GM18909 (cell line): Measurements from ENCODE around the gene SFRP2.

ENCODE experiments used
- ATAC-seq: cut with Tn5 transposase; IDR thresholded peaks from one replicate; pipeline ENCODE4 v1.9.1; 2021; ENCODE audit warnings: mild to moderate bottlenecking; ENCODE audit not compliant: unreplicated experiment, poor library complexity

The SFRP2 gene, protein sequence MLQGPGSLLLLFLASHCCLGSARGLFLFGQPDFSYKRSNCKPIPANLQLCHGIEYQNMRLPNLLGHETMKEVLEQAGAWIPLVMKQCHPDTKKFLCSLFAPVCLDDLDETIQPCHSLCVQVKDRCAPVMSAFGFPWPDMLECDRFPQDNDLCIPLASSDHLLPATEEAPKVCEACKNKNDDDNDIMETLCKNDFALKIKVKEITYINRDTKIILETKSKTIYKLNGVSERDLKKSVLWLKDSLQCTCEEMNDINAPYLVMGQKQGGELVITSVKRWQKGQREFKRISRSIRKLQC

GRCh38 chr4:153788413-153789276 is at the start of gene SFRP2:
TSS of gene SFRP2 (minus strand) at chr4:153789083. CDS start at chr4:153788835, 248 bp downstream.
- ATAC-seq: no peak

- no peak for ATAC-seq
These were observed 49.7 kb upstream of the SFRP2 start for GRCh38 chr4:153838564-153838963.

DNA sequence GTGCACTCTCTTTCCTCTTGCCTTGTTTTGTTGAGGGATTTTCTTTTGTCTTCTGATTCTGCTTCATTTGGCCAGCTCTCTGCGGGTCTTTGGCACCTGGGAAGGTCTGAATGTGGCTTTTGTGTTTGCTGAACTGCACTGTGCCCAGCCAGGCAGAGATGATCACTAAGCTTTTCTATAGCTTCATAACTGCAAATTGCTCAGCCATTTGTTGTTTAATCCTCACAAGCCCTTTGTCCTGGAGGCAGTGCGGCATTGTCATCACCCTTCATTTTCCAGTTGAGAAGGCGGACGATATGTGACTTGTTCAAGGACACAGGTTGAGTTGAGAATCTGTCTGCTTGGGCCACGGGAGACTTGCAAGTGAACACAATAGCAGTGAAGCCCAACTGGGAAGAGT is 46.0 kb upstream of the SFRP2 start:
- no peak for ATAC-seq

DNA sequence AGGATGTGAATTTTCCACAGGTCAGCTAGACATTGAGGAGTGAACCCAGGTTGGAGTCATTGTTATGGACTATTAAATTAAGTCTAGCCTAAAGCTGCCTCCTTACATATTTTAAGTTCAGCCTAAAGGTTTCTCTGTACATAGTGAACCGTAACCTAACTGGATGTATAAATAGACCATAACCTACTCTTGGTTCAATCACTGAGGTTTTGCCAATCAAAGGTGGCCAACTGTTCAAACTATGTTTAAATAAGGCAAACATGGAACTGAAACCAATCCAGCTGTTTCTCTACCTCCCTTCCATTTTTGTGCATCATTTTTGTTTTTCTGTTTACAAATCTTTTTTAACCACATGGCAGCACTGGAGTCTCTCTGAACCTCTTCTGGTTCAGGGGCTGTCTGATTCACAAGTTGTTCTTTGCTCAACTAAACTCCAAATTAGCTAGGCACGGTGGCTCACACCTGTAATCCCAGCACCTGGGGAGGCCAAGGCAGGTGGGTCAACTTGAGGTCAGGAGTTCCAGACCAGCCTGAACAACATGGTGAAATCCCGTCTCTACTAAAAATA is 43.9 kb upstream of the SFRP2 start:
- no peak for ATAC-seq

DNA sequence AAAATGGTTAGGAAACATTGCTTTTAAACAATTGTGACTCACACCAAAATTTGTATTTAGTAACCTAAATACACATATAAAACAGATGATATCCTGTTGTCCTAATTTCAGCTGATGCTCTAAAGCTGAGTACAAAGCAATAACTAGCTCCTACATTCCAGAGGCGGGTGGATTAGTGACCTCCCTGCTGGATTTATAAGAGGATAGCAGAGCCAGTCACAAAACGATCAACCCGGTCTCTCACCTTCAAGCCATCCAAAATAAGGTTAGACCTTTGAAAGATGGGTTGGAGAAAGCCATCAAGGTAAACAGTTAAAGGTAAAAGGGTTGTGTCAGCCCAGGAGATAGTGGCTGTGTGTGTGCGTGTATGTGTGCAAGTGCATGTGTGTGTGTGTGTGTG is 43.2 kb upstream of the SFRP2 start:
- ATAC-seq: no peak

DNA sequence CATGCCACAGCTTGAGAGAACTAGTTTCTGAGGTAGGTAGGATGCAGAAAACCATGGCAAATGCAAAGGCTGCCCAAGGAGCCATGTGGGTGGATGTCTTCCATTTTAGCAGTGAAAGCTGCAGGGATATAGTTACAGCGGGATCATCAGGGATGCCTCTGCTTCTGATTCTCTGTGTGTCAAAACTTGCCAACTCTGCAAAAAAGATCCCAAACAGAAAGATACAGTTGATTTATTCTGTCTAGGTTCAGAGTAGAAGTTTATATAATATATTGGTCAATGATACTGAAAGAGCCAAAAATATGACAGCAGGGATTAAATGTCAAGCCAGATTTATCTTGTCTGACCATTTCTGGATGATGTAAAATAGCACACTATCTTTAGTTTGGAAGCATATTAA is 42.4 kb upstream of the SFRP2 start:
- ATAC-seq: no peak

DNA sequence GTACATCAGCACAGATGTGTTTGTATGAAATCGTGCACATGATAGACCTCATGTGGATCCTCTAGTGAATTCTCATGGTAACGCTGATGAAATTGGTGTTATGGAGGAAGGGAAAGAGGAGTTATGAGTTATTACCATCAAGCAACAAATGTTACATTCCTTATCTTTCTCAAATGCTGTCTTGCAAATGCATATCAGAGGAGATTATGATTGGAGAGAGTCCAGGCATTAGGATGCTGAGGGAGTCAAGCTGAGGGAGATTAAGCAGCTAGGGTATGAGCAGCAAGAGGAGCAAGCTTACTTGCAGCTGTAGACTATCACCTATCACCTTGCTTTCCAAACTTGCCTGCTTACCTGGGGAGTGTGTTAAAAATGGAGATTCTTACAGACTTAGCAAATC is 36.8 kb upstream of the SFRP2 start:
- ATAC-seq: no peak

DNA sequence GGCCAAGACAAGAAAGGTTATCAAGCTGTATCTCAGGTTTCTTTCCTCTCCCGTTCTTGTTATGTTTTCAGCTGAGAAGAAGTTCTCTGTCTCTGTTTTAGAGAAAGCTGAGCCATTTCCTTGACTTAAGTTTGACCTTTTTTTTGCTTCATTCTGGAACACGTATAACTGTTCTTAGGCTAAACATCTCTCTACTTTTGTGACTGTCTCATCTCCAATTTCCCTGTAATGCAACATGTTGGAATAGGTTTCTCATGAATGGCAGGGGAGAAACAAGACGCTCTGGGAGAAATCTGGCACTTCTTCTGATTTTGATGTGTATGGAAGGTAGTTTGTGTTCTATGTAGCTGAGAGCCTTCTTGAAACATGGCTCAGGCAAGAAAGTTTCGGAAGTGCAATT is 36.2 kb upstream of the SFRP2 start:
- no peak for ATAC-seq

DNA sequence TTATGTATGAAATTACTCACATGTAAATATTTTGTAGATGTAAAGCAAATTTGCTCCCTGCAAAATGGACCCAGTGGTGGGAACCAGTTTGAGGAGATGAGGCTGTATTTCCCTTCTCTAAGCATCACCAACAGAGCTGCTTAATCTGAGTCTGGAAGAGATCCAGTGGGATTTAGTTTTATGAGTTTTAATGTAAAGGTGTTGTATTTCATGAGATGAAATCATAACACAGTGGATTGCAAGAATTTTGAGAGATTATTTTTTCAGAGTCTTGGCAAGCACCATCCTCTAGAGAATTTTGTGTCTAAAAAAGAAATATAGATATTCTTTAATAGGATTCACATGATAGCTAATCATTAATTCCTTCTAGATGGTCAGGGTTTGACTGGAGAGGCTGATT is 35.6 kb upstream of the SFRP2 start:
- ATAC-seq: no peak

GRCh38 chr4:153823483-153823882 is 34.6 kb upstream of the SFRP2 start:
- no peak for ATAC-seq

- ATAC-seq: no peak
These were observed 33.4 kb upstream of the SFRP2 start for GRCh38 chr4:153822316-153822715.

DNA sequence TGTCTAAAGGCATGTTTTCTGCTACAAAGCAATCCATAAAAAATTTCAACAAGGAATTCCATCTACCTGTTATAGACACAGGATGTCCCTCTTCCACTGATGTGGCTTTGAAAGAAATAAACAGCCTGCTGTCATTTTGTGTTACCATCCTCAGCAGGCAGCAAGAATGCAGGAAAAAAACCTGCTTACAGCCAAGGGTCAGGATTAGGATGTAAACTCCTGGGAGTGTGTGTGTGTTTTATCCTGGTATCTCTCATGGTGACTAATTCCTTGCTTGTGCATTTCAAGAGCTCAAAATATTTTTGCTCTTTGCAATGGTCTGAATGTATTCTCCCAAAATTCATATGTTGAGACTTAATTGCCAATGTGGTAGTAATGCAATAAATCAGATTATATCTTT is 28.6 kb upstream of the SFRP2 start:
- no peak for ATAC-seq

DNA sequence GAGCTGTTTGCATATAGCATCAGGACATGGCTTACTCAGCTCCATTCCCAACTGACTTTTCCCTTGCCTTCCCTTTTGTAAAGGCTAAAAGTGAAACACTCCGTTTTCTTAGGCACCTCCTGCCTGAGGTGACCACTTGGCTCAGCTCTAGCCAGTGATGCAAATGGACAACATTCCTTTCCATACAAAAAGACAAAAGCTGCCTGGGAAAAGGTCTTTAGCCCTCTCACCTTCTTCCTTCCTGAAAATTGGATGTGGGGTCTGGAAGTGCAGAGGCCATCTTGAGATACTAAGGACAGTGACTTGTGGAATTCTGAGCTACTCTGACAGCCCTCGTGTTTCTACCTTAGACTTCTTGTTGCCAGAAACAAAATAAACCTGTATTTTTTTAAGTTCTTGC is 27.7 kb upstream of the SFRP2 start:
- no peak for ATAC-seq

GRCh38 chr4:153814789-153815188 is 25.9 kb upstream of the SFRP2 start:
- no peak for ATAC-seq

- no peak for ATAC-seq
These were observed 21.3 kb upstream of the SFRP2 start for GRCh38 chr4:153809916-153810810.

DNA sequence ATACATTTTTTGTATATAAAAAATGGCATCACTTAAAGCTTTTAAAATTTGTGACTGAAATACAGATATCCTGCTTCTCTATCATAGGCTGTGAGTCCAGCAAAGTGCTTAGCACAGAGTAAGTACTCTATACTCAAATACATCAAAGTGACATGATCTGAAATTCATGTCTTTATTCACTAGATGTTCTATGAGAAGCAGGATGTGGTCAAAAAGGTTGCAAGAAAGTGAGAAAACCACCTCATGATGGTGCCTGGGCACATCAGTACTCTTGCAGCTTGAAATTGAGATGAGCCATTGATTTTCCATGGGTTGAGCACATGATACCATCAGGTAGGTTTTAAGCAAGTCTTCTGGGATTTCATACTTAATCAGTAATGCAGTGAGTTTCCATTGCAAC is 20.4 kb upstream of the SFRP2 start:
- ATAC-seq: peak; percentile 81

GRCh38 chr4:153808175-153808574 is 19.3 kb upstream of the SFRP2 start:
- no peak for ATAC-seq

DNA sequence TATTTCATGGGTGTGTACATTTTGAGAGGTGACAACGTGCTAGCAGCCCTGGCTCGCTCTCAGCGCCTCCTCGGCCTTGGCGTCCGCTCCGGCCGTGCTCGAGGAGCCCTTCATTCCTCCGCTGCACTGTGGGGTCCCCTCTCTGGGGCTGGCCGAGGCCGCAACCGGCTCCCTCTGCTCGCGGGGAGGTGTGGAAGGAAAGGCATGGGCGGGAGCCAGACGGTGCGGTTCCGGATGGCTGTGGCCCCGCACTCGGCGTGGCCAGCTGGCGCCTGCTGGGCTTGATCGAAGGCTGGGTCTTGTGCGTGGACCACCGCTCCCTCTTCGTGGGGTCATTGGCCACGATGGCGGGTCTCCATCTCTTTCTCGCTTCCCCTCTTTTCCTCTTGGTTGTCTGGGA is 17.2 kb upstream of the SFRP2 start:
- ATAC-seq: no peak

DNA sequence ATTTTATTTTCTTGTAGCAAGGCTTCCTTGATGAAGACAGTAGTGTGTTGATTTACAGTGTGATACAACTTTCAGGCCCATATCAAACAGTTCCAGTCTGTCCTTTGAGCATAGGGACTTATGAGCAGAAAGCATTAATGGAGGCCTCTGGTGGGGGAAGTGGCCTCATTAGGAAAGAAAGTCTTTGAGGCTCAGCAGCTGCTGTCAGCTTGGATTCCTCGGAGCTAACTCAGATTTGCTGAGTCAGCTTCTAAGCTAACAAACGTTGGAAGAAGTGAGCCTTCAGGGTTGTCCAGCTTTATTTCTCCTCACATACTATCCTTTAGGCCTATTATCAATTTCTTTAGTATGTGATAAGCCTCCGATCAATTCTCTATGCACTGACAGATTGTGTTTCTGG is 15.8 kb upstream of the SFRP2 start:
- no peak for ATAC-seq

DNA sequence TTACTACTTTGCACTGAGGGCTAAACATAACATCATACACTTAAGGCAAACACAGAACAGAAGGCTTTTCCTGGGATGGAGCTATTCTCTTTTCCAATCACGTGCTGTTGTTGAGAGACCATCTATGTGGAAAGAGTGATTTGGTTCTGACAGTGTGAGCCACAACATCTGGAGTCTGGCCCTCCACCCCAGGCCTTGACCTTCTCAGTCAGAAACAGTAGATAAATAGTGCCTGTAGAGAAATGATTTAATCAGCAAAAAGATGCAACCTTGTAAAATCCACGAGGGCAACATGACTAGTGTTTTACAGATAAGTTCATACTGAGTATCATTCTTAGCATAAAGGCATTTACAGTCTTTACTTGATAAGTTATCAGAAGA is 10.8 kb upstream of the SFRP2 start:
- no peak for ATAC-seq
